ENCODE results near the gene ACRV1.

Gene ACRV1

GRCh38 chr11:125649465-125650166, 31.0 kb downstream of the ACRV1 start:
- DNase-seq = no peak

GRCh38 chr11:125645871-125646270, 34.8 kb downstream of the ACRV1 start:
- no peak for DNase-seq

- DNase-seq = no peak
Measured at GRCh38 chr11:125638315-125638714, 42.3 kb downstream of the ACRV1 start.

DNA sequence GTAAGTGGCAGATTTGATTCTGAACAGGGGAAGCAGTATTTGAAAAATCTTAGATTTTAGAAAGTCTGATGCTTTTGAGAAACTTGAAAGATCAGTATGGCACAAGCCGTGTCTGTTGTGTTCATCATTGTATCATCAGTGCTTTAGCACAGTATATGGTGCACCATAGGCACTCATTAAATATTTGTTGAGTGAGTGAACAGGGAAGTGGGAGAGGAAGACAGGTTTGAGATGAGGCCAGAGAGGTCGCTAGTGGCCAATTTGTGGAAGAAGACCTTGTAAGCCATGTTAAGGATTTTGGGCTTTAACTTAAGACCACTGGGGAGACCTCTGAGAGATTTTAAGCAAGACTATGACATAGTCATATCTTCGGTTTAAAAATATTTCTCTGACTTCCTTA, 42.8 kb downstream of the ACRV1 start:
- DNase-seq = no peak

GRCh38 chr11:125627236-125627910, 53.3 kb downstream of the ACRV1 start:
- no peak for DNase-seq

DNA sequence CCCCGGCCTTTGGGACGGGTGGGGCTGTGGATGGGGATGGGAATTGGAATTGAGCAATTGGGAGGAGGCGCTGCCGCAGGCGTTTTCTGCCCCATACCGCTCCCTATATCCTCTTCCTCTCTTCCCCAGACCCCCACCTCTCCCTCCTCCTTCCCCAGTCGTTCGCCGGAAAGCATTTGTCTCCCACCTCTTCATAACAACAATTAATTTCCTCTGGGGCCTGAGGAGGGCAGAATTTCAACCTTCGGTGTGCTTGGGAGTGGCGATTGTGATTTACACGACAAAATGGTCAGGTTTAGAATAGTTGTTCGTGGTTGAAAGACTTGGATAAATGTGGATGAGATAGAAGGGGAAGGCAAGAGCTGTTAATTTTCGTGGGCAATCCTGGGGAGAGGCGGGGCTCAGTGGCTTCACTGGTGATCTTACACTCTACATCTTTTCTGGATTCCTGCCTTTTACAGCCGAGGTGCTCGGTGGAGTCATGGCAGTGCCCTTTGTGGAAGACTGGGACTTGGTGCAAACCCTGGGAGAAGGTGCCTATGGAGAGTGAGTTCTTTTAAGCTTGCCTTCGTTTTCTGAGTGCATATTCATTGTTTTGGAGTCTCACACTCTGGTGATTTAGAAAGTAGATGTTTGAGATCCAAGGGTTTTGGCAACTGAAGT, 54.2 kb downstream of the ACRV1 start:
- DNase-seq = no peak

GRCh38 chr11:125625630-125626287, 54.9 kb downstream of the ACRV1 start:
- peak; percentile 89 for DNase-seq

- DNase-seq = no peak
Measured at GRCh38 chr11:125625225-125625629, 55.4 kb downstream of the ACRV1 start.

GRCh38 chr11:125624756-125625213, 55.9 kb downstream of the ACRV1 start, which contains the start of gene CHEK1:
TSS of gene CHEK1 (plus strand) at chr11:125625163. CDS start at chr11:125626769, 1,606 bp downstream.
- no peak for DNase-seq

DNA sequence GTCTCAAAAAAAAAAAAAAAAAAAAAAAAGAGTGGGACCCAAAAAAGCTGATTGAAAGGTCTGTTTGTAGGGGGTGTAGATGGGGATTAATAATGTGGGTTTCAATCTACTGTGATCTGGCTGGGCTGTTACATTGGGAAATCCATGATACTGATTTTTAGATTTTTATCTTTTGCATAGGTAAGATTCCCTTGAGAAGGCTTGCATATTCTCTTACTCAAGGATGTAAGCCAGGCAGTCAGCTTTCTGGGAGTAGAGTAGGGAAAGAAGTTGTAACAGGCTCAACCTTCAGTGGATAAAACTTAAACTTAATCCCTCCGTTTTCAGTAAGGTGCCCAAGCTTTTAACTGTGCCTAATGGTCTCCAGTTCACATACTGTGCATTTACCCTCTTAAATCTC, 57.6 kb downstream of the ACRV1 start:
- DNase-seq = no peak

- no peak for DNase-seq
Measured at GRCh38 chr11:125621995-125622394, 58.7 kb downstream of the ACRV1 start.
